Prostate gland (tissue), 2 donors: ENCODE results near the gene PLA2R1.

Experiments
- CTCF ChIP-seq, 4 experiments: fragments of 200-600 bp in 2 of 4; fragments of 450-650 bp in 2 of 4; sonication (generic) in 2 of 4; IDR thresholded peaks; 1 replicate in 3 of 4; 2 replicates in 1 of 4; pipeline ENCODE4 v1.5.1; 2016 to 2019; ENCODE audit warnings: antibody characterized with exemption in 4 of 4, mild to moderate bottlenecking in 2 of 4, moderate library complexity in 2 of 4
- POLR2A ChIP-seq: fragments of 450-650 bp; IDR thresholded peaks from one replicate; pipeline ENCODE4 v1.6.1; 2016; ENCODE audit warnings: antibody characterized with exemption, mild to moderate bottlenecking
- POLR2AphosphoS5 ChIP-seq: sonication (generic); formaldehyde crosslinking; IDR thresholded peaks from one replicate; pipeline ENCODE4 v1.6.1; 2017; ENCODE audit warnings: antibody characterized with exemption

- TF ChIP-seq CTCF (IDR thresholded peaks at IDR 0.05) (no peak), POLR2A (no peak), POLR2AphosphoS5 (no peak)
Measured at GRCh38 chr2:160076241-160076640, 13.8 kb upstream of the PLA2R1 start.
